Measurements from ENCODE around the gene ADISSP.

The ADISSP gene

DNA sequence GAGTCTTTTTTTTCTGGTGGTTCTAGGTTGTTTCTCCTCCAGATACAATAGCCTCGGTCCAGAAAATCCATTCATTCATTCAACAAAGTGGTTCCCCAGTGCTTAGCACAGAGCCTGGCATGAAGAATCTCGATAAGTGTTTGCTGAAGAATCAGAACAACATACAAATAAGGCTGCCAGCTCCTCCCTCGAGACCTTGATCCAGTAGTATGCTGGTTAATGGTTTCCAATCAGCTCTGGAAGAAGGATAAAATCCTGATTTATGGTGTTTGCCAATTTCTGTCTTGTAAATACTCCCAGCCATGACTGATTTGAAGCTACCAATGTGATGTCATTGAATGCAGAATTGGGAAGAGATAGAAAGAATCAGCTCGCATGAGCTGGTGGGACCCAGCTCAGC, 31.8 kb downstream of the ADISSP start:
- no peak for DNase-seq

DNA sequence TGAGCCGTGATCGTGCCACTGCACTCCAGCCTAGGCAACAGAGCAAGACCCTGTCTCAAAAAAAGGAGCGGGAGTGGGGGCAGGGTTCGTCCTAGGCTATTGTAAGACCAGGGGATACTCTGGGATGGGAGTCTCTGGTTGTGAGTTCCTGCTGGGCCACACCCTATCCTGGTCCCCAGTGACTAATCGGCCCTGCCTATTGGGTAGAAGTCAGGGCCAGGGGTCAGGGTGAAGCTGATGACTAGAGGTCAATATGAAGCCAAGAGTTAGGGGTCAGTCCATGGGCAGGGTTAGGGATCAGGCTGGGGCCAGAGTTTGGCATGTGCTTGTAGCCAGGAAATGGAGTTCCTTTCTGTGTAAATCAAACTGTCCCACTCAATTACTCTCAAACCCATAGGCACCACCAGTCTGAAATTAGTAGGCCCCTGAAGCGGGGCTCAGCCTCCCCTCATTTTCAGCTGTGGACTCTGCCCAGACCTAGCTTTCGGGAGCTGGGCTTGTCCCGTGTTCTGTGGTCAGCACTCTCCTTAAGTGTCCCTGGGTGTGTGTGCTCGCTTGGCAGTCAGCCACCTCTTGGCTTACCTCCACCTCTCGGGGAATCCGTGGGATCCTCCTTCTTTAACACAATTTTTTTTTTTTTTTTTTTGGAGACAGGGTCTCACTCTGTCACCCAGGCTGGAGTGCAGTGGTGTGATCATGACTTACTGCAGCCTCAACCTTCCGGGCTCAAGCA, 33.3 kb downstream of the ADISSP start:
- DNase-seq: no peak

DNA sequence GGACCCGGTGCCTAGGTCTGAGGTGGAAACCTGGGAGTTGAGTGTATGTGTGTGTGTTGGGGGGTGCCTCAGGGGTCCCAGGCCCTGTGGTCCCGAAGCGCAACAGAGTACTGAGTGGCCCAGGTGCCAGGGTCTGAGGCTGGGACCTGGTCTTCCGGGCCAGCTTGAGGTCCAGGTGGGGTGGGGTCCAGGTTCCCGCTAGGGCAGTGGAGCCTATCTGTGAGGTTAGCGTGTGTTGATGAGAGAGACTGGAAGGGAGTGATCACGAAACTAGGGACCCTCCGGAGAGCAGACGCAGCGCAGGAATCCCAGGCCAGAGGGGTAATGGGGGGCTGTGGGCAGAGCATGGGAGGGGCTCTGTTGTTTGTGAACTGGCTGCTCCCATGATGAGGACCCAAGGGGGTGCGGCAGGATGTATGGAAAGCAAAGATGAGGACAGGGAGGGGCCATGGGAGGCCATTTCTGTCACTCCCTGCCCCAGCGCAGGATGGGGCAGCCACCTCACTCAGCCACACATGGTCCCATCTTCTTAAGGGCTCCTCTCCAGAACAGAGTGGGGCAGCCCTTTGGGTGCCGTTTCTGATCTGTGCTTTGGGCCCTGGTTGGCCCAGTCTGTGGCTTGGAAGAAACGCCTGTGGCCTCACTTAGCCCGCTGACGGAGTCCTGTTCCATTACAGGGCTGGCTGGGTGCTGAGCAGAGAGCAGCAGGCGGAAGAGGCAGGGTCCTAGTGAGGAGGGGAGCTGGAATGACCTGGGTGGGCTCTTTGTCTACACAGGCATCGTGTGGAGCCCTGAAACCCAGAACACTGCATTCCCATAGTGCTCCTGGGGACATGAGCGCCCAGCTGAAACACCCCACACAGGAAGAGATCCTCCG, 34.2 kb downstream of the ADISSP start:
- peak; percentile 51 for DNase-seq

DNA sequence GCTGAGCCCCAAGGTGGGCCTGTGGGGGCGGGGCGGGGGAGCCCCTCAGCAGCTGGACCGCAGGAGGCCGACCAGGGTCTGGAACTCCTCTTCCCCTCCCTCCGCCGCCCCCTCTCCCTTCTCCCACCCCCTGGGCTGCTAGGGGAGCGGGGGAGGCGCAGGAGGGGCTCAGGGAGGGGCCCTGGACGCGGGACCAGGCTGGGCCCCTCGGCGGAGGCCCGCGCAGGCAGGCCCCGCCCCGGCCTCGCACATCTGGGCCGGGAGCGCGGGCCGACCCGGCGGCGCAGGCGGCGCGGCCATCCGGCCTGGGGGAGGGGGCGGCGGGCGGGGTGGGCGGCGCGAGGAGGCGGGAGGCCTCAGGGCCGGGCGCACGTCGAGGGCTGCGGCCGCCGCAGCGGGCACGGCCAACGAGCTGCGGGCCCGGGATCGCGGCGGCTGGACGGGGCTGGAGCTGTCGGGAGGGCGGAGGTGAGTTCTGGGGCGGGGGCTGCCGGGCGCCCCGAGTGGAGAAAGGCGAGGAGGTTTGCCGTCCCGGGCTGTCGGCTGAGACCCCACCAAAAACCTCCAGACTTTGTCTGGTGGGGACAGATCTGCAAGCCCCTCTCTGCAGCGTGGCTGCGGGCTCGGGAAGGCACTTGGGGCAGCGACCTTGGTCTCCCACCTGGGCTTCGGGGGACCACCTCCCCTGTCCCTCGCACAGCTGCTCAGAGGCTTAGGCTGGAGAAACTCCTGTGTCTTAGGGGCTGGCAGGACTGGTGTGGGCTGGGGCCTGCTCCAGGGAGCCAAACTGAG, 35.0 kb downstream of the ADISSP start, which contains the start of gene HSPA12B:
HSPA12B (plus strand) TSS at position 359 of the 792 bp plus-strand sequence. CDS start 5,990 bp downstream, outside the sequence.
- peak; percentile 79 for DNase-seq

GRCh38 chr20:3731944-3732326, 35.6 kb downstream of the ADISSP start:
- DNase-seq: no peak

GRCh38 chr20:3730803-3731672, 36.5 kb downstream of the ADISSP start:
- no peak for DNase-seq

GRCh38 chr20:3729811-3730540, 37.6 kb downstream of the ADISSP start:
- no peak for DNase-seq

DNA sequence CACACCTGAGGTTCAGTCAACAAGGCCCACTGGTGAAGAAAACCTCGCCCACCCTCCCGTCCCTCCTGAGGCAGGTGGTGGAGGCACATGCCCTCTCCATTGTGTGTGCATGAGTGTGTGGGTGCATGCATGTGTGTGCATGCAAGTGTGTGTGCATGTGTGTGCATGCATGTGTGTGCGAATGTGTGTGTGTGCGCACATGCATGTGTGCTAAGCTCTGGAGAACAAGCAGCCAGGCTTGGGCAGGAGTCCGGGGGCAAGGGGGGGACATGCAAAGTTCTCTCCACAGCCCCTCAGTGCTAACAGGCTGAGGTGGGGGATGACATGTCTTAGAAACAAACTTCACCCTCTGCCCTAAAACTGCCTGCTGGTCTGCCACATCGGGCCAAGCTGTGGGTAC, 38.2 kb downstream of the ADISSP start:
- no peak for DNase-seq

DNA sequence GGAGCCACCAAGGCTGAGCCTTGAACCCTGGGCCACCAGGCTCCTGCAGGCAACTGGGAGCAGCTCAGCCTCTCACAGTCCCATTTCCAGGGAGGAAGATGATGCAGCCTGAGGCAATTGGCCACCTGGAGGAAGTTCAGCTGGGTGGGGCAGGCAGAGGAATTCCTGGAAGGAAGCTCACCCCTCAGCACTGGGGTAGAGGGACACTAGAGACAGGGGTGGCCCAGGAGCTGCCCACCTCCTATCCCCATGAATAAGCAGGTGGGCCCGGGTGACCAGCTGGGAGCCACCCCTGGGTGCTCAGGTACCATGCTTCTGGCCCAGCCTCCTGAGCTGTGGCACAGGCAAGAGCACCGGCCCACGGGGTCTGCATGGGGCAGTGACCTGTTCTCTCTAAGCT, 38.7 kb downstream of the ADISSP start:
- DNase-seq: no peak

DNA sequence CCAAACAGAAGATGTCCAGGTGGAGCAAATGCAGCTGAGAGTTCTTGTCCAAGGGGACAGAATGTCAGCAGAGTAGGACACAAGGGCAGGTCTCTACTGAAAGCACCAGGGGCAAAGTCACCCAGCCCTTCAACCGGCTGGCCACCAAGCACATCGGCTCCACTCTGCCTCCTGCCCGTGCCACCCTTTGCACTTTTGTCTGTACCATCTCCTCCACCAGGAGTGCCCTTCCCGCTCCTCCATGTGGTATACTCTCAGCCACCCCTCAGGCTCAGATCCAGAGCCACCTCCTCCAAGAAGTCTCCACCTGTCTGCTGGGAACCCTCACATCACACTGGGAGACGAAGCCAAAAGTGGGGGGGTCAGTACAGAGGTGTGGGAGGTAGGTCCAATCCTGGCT, 39.2 kb downstream of the ADISSP start:
- DNase-seq: no peak

GRCh38 chr20:3727401-3728021, 40.0 kb downstream of the ADISSP start:
- DNase-seq: no peak

DNA sequence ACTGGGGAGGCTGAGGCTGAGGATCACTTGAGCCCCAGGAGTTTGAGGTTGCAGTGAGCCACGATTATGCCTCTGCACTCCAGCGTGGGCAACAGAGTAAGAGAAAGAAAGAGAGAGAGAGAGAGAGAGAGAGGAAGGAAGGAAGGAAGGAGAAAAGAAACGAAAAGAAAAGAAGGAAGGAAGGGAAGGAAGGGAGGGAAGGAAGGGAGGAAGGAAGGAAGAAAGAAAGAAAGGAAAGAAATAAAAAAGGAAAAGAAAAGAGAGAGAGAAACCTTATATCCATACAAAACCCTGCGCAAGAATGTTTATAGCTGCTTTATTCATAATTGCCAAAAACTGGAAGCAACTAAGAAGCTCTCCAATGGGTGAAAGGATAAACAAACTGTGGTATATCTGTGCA, 43.2 kb downstream of the ADISSP start:
- no peak for DNase-seq

DNA sequence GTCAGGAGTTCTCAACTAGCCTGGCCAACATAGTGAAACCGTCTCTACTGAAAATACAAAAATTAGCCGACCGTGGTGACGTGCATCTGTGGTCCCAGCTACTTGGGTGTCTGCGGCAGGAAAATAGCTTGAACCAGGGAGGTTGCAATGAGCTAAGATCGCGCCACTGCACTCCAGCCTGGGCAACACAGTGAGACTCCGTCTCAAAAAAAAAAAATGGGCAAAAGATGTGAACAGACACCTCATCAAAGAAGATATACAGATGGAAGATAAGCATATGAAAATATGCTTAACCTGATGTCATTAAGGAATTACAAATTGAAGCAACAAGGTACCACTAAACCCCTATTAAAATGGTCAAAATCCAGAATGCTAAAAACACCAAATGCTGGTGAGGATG, 44.3 kb downstream of the ADISSP start:
- no peak for DNase-seq

DNA sequence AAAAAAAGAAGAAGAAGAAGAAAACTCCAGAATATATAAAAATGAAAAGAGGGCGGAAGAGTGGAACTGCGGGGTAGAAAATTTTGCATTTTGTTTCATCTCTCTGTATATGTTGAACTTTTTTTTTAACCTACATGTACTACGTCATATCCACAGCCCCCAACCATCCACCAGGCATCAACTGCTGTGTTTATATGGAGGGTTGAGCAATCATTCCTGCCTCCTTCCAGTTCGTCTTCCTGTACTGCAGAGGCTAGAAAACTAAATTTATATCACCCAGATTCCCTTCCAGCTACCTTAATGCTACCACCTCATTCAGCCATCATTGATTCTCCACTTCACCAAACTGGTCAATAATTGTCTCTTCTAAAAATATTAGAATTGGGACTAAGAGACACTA, 45.6 kb downstream of the ADISSP start:
- DNase-seq: no peak

DNA sequence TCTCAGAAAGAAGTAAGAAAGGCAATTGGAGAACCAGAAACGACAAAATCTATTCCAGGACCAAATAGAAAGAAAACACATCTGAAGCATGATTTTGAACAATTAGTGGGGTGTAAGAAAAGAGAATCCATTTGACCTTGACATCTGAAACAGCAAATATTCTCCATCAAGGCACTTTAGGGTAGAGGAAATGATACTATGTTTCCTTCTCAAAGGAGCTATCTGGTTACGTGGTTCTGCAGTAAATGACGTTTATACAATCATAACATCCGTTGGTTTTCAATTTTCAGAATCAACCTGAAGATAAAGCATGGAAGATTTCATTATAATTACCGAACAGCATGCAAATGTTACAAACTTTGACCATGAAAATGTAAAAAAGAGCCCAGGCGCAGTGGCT, 46.9 kb downstream of the ADISSP start:
- no peak for DNase-seq

- no peak for DNase-seq
Measured at GRCh38 chr20:3720068-3720467, 47.5 kb downstream of the ADISSP start.

DNA sequence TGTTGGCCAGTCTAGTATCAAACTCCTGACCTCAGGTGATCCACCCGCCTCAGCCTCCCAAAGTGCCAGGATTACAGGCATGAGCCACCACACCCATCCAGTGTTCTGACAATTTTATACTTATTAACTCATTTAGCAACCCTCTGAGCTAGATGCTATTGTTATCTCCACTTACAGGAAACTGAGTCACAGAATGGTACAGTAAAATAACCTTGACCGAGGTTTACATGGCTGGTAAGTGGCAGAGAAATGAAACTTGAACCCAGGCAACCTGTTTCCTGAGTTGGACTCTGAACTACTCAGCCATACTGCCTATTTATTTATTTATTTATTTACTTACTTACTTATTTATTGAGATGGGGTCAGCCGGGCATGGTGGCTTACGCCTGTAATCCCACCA, 48.5 kb downstream of the ADISSP start:
- DNase-seq: no peak

DNA sequence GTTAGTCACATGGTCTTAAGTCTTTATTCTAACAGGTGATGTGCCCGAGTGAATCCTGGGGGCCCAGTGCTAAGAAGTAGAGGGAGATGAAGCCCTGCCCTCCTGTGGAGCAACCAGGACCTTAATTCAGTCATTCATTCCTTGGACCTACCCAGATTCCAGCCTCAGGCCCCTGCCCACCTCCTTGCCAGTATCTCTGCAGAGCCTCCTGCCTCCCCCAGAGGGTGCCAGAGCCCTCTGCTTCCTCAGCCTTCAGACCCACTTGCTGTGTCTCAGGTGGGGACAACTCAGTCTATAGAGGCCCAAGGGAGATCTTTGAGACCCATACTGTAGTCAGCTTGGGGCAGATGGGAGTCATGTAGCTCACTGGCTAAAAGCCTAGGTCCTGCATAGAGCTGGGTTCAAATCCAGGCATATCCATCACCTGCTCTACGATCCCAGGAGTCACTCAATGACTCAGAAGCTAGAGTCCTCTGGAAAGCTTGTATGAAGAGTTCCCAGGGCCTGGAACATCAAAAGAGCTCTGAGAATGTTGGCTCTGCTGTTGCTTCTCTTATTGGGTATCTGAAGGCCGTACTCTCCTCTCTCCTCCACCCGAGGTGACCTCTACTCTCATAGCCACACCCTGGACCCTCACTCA, 51.2 kb downstream of the ADISSP start:
- no peak for DNase-seq

- no peak for DNase-seq
Measured at GRCh38 chr20:3714092-3714491, 53.5 kb downstream of the ADISSP start.

GRCh38 chr20:3712279-3712873, 55.2 kb downstream of the ADISSP start, which contains the start of gene SIGLEC1:
Gene SIGLEC1, minus strand, starts transcription at chr20:3712600. Its CDS starts 5,472 bp downstream, at chr20:3707128.
- no peak for DNase-seq

Data from left hindlimb (tissue), 1 donor.